Midbrain (tissue), 1 donor: ENCODE results near the gene ITPRIP.

Source experiments
- DNase-seq: peaks from one replicate; lab custom pipeline; 2025; lab: John Stamatoyannopoulos, UW

ITPRIP gene

DNA sequence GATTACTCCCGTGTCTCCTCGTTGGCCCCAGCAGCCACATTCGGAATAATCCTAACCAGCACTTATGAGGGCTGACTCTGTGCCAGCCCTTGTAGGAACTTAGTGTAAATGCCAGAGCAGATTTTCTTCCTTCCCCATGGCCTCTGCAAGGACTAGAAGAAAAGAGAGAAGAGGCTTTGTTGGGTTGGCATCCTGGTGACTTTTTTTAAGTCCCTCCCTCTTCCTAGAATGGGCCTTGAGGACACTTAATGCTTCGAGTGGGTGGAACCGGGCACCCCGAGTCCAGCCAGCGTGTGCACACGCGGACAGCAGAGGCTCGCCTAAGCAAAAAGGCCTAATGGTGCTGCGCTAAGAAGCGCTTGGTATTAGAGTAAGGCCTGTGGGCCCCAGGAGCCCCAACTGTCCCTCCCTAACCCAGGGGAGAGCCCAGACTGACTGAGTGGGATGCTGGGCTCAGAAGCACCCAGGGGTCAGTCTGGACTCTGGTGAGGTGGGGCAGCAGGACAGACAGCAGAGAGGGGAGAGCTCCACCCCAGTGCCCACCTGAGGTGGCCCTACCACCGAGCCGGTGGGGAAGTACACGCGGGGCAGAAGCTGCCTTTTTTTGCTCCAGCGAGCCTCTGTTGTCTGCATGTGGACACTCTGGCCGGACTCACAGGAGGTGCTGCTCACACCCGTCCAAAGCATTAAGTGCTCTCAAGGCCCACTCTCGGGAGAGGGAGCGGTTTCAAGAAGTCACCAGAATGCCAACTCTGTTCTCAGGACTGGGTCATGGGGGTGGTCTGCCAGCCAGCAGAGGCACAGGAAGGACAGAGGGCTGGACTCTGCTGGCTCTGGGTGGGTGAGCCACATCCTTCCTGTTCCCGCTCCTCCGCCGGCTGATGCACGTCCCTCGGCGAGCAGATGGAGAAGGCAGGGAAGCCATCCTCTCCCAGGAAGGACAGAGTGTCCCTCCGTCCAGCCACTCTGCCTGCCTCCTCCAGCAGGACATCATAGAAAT is 12.5 kb downstream of the ITPRIP start:
- no peak for DNase-seq

DNA sequence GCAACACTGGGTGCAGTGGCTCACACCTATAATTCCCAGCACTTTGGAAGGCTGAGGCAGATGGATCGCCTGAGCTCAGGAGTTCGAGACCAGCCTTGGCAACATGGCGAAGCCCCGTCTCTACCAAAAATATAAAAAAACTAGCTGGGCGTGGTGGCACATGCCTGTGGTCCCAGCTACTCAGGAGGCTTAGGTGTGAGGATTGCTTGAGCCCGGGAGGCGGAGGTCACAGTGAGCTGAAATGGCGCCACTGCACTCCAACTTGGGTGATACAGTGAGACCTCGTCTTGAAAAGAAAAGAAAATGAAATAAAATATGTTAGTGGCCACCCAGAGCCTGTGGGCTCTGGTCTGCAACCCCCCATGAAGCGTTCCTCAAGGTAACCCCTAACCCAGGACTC is 13.3 kb downstream of the ITPRIP start:
- no peak for DNase-seq

DNA sequence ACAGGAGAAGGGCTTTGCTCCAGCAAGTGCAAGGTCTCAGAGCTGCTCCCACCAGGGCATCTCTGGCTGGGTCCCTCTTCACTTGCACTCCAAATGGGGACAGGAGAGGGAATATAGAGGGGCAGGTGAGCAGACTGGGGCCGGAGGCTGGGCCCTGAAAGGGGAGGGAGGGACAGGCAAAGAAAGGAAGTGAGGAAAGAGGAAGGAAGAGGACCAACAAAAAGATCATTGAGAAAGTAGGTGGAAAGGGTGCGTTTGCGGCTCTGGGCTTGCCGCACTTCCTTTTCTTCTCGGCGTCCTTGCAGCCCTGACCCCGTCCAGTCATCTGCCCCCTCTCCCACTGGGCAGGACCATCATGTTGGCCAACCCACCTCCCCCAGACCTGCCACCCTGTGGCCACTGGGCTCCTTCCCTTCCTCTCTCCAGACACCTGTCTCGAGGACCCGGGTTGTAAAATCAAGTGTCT is 14.0 kb downstream of the ITPRIP start:
- no peak for DNase-seq

DNA sequence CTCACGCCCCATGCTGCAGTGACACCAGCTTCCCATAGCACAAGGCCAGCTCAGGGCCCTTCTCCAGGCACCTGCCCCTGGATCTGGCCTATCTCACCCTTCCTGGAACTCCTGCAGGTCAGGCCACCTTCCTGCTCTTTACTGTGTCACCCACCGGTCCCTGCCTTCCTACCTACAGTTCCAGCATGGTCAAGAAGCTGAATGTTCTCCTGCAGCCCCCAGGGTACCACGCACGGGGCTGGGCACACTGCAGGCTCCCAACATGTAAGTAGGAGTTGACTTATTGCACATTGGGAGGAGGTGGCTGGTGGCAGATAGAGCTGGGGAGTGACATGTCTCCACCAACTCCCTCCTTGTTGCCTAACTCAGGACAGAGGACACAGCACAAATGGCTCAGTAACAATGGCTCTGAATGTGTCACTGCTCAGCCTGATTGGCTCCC is 14.5 kb downstream of the ITPRIP start:
- DNase-seq = no peak

DNA sequence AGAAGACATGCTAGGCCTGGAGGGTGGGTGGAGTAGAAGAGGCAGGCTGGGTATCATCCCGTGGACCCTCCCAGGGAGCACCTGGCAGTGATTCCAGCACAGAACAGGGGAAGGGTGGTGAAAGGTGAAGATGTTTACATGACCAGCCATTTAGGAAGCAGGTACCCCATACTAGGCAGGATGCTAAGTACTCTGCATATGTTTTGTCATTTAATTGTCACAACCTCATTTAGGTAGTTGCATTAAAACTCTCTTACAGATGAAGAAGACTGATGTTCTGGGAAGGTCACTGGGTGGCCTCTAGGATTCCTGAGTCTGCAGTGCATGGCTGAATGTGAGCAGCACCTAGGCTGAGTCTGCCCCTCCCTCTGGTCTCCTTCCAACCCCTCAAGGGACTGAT is 15.2 kb downstream of the ITPRIP start:
- DNase-seq = no peak

DNA sequence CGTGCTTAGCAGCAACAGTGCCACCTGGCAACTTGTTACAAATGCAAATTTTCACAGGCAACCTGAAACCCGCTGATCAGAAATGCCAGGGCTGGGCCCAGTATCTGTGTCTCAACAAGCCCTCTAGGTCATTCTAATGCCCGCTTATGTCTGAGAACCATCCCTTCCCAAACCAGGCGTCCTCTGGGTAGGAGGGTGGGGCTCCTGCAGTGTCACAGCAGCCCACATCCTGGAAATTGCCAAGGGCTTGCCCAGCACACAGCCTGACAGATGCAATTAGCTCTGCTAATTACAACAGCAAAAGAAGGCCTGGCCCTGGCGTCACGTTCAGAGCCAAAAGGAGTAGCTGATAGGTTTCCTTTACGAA is 15.9 kb downstream of the ITPRIP start:
- DNase-seq = no peak

DNA sequence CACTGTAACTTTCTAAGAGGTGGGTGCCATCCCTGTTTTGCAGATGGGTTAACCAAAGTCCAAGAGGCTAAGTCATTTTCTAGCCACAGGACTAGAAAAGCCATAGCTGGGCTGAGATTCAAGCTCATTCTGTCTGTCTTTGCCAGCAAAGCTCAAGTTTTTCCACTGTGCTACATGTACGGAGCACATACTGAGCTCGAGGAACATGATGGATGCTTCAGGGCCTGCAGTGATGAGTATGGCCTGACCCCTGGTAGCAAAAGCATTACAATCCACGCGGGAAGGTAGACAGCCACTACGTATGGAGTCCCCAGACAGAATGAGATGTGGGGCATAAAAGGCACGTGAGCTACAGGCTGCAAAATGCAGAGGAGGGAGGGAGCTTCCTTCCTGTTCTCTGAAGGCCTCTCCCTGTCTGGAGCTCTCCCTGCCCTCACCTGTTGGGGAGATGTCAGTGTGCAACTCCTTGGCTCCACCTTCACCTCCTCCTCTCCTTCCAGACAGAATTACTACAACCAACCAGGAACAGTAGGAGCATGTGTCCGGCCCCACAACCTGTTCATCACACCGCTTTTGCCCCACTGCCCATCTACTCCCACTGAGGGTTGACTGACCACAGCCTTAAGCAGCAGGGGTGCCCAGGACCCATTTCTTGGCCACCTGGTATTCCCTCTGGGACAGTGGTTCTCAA is 16.4 kb downstream of the ITPRIP start:
- DNase-seq = no peak

DNA sequence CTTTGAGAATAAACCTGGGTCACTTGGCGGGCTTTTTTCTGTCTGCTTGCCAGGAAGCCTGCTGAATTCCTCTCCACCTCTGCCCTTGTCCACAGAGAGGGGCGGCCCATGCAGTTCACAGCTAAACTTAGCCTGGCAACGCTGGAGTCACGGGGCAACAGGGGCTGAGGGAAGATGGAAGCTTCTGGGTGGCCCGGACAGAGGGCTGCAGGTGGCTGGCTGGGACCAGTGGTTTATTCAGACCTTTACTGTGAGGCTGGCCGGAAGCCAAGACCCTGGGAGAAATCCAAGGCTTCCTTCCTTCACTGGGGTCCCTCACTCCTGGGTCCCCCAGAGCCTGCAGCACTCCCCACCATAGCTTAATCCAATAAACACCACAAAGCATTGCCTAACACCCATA is 17.0 kb downstream of the ITPRIP start:
- DNase-seq = no peak

DNA sequence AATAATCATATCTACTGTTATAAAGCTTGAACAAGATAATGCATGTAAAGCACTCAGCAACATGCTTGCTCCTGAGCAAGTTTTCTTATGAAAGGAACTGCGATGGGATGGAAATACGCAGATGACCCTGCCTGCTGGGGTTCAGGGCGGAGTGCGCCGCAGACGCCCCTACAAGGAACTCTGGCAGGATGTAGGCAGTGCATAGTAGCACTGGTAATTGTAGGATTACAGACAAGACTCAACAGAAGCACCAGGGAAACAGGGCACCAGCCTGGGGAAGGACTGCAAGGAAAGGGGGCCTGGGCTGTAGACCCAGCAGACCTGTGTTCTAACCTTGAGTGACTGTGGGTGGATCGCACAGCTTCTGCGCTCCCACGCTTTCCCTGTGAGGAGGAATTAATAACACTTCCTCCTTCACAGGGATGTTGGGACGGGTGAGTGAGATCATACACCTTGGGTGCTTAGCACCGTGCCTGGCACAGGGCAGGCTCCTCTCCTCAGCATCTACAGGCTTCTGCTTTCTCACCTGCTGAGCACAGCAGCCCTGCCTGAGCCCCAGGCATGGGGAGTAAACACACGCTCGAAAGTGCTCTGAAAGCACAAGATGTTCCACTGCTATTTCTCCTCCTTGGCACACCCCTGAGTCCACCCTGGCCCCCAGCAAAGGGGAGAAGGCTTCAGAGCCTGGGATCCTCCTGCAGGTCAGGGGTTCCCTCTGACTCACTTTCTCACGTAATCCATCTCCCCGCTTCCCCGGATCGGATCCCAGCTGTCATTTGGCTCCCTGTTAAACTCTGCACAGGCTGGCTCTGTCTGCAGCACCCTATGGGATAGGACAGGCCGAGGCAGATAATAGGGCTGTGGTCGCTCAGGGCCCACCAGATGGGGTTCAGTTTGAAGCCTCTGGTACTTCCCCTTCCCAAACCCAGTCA is 19.2 kb downstream of the ITPRIP start:
- no peak for DNase-seq

DNA sequence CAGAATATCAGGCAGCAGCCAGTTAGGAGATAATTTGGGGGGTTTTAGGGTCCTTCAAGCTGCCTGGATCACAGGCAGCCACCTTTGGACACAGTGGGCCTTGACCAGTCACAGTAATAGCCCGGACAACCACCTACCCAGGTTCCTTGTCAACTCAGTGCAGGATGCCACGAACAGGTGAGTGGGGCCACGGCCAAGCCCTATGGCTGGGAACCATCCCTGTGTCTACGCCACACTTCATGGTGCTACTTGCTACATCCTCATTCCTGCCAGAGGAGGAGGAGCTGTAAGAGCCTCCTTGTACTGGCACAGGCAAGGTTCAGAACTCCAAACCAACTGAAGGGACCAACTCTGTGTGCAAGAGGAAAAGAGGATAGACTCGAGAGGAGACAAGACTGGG is 19.9 kb downstream of the ITPRIP start:
- no peak for DNase-seq

DNA sequence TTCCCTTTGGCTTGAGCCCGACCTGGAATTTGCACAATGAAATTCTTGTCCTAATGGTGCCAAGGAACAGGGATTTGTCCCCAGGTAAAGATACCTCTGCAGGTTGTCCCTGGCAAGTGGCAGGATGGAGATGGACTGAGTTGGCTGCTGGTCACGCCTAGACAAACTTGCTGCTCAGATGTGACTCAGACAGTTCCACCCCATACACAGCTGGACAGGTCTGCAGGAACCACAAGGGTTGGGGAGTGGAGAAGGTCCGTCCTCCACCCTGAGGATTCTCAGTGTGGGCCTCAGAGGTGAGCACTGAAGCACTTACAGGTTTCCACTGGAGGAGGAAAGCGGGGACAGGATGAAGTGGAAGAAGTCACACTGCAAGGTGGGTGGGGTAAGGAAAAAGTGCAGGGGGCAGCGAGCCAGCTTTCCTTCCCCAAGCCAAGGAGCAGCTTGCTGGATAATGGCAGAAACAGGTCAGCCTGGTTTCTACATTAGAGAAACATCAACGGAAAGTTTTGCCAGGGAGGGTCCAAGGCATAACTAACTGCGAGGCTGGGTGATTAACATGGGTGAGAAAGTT is 20.5 kb downstream of the ITPRIP start:
- no peak for DNase-seq

DNA sequence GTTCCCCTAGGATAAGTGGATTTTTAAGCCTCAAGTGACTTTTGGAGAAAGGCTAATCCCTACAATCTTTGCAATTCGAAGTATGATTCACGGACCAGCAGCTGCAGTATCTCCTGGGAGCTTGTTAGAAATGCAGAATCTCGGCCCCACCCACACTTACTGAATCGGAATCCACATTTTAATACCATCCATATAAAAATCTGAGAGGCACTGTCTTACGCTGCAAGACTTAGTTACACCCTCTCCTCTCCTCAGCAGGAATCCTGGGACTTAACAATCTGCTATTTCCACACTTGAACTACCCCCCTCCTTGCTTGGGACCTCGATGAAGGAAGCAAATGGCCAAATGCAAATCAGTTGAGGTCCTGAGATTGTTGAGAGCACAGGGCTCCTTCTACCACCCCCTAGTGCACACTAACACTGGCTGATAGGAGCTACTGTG is 21.0 kb downstream of the ITPRIP start:
- DNase-seq = no peak

DNA sequence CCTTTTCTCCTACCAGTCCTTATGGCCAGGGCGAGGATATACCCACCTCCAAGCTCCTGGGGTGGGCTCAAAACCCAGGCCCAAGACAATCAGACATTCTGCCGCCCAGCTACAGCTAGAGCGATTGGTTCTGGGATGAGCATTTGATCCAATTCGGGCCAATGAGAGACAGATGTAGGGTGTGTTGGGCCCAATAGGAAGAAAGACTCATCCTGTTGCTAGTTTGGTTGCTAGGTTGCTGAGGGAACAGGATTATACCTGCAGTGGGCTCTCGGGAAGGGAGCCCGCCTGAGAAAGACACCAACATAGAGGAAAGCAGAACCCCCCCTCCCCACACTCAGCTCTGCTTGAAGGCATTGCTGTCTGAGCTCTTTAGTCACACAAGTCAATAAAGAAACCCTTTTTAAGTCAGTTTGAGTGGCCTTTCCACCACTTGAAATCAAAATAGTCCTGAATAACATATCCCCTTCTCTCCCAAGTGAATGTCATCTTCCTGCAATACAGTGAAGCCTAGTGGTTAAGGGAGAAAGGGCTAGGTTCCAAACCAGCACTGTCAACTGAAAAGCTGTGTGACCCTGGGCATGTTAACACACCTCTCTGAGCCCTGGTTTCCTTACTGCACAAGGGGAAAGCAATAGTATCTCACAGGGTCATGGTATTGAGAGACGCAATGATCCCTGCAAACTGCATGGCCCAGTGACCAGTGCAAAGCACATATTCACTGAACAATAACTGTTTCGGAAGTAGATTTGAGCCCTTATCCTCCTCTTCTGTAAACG is 21.8 kb downstream of the ITPRIP start:
- DNase-seq = no peak

DNA sequence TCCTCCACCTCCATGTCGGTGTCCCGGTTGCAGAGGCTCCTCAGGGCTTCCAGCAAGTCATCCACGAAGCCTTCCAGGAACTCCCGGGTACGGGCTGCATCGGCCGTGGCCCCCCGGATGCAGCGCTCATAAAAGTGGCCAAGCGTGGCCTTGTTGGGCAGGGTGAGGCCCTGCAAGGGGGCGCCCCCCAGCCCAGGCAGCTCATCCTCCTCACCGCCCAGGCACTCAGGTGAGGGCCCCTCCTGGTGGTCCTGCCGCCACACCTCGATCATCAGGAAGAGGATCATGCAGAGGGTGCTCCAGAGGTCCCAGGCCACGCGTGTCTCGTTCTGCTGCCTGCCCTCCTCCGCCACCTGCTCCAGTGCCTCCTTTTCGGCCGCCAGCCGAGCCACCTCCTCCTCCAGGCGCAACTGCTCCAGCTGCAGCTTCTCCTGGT is 22.8 kb downstream of the ITPRIP start:
- DNase-seq = no peak

DNA sequence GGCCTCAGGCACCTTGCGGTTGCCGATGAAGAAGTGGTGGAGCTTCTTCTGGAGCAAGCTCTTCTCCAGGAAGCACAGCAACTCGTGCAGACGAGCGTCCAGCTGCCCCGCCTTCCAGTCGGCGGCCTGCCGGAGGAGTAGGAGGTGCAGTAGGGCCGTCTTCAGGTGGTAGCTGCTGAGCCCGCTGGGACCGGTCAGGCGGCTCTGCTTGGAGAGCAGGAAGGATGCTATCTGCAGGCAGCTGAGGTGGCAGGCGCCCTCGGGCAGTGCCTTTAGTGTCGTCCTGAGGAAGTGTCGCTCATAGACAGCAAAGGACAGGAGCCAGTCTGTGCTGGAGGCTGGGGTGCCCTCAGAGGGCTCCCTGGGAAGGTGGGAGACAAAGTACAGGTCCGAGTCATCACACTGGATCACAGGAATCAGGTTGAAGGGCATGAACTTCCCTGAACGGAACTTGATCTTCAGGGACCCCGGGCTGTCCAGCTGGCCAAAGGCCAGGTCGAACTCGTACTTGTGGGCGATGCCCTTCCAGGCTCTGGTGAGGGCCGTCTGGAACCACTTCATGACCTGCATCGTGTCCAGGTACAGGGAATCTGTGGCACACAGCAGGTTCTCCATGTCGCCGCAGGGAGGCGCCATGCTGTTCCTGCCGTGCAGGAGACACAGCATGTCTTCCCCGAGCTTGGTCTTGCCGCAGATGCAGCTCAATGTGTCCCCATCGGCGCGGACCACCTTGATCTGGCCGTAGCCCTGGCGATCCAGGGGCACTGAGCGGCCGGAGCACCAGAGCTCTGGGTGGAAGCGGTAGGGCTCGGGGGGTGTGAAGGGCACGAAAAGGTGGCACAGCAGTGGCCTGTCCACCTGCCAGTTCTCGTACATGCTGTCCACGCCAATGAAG is 23.4 kb downstream of the ITPRIP start:
- no peak for DNase-seq

DNA sequence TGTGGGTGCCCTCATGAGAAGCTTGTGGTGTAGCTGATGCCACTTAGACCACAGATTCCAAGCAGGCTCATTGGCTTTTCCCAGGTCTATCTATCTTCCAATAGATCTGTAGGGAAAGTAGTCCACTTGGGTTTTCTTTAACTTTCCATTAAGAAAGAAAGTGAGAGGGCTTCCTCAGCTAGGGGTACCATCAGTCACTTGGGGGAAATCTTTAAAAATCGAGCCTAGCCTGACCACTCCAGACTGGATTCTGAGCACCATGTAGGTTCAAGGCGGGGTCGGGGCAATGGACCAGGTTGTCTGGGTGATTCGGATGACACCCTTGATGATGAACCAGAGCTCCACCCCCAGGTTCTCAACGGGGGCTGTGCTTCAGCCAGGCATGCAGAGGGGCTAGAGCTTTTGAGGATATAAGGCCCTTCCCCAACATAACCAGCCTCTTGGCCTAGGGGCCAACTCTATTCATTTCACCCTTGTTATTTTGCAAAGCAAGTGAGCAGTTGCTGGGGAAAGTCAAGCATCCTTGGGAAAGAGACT is 27.0 kb downstream of the ITPRIP start:
- no peak for DNase-seq

DNA sequence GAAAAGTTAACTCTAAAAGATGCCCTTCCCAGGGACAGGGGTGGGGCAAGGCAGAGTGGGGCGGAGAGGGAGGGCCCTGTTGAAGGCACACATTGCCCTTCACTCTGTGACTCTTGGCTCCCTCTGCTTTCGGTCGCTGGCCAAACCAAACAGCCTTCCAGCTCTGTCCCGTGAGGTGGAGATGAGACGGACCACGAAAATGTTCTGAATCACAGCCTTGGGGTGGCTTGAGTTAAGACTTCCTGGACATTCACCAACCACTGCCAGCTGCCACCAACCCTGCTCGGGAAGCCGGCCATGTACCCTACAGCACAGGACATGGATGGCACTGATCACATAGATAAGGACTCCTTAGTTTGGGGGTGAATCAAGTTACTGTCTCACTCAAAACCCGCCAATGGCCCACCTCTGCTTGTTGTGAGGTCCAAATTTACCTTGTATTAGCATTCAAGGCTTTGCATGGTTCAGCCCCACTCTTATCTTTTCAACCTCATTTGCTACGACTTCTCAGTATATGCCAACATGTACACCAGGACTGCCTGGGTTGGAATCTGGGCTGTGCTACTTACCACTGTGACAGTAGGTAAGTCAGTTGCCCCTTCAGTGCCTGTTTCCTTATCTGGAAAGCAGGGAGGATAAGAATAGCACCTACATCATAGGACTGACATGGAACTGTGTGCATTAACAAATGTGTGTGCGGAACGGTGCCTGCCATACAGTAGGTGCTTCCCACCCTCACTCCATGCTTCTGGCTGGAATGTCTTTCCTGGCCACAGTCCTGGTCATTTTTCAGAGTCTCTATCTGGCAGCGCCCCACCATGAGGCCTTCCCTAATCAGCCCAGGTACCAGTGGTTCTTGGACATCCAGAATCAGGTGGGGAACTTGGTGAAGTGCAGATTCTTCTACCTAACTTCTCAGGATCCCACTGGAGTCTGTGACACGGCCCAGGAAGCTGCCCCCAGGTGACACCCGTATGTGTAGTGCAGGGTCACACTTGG is 28.0 kb downstream of the ITPRIP start:
- no peak for DNase-seq

DNA sequence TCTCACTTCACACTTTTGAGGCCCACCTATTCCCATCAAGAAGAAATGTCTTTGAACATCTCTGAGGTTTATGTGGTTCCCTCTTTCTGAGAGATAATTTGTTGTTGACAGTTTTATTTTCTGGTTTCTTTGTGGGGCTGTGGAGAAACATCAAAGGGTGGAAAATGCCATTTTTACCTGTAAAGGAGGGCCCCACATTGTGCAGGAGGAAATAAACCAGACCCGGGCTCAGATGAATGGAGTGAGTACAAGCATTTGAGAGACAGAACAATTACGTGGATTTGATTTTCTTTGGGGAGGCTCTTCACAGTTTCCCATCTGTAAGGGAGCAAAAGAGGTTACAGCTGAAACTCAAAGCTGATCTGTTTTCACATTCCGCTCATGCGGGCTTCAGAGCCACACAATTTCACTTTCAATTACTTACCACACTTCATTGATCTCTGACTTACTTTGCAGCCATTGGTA is 29.8 kb downstream of the ITPRIP start:
- DNase-seq = no peak
